ENCODE results near the gene MCEE.
A peak's percentile ranks its signal among the peaks of the same experiment; 100 is the strongest.
"Not testable (repeated sequence)": the region's sequence is repeated elsewhere in the genome, so short reads cannot be mapped to it uniquely, and the experiment has no call there.

Gene MCEE

GRCh38 chr2:71106463-71106862 is 23.6 kb downstream of the MCEE start:
- H3K4me1 ChIP-seq (ENCODE audit: control insufficient read depth, insufficient read depth, low read length, poor library complexity, severe bottlenecking); DNase-seq; H3K9me3 ChIP-seq (ENCODE audit: control insufficient read depth, low read length); H3K27ac ChIP-seq (ENCODE audit: insufficient read depth, low read length, poor library complexity, severe bottlenecking); H3K27me3 ChIP-seq (replicated peaks; ENCODE audit: control insufficient read depth, insufficient read depth, low read length, poor library complexity, severe bottlenecking); H3K36me3 ChIP-seq (ENCODE audit: control insufficient read depth, insufficient read depth, low read length); H3K4me3 ChIP-seq (ENCODE audit: insufficient read depth, low read depth, low read length, poor library complexity, severe bottlenecking): not testable (repeated sequence)

- no peaks in the 10 kb centered on the region for H3K9me3 ChIP-seq (ENCODE audit: control insufficient read depth, low read length)
- no peak for DNase-seq
- no peaks in the 10 kb centered on the region for H3K36me3 ChIP-seq (ENCODE audit: control insufficient read depth, insufficient read depth, low read length)
- no peak overlapping the region for H3K27ac ChIP-seq (ENCODE audit: insufficient read depth, low read length, poor library complexity, severe bottlenecking)
- H3K27me3 ChIP-seq (replicated peaks; ENCODE audit: control insufficient read depth, insufficient read depth, low read length, poor library complexity, severe bottlenecking) = peaks cover 4% of the 10 kb centered on the region
- no peaks in the 10 kb centered on the region for H3K4me1 ChIP-seq (ENCODE audit: control insufficient read depth, insufficient read depth, low read length, poor library complexity, severe bottlenecking)
- no peak overlapping the region for H3K4me3 ChIP-seq (ENCODE audit: insufficient read depth, low read depth, low read length, poor library complexity, severe bottlenecking)
Observed at GRCh38 chr2:71103809-71104208, 26.2 kb downstream of the MCEE start.

DNA sequence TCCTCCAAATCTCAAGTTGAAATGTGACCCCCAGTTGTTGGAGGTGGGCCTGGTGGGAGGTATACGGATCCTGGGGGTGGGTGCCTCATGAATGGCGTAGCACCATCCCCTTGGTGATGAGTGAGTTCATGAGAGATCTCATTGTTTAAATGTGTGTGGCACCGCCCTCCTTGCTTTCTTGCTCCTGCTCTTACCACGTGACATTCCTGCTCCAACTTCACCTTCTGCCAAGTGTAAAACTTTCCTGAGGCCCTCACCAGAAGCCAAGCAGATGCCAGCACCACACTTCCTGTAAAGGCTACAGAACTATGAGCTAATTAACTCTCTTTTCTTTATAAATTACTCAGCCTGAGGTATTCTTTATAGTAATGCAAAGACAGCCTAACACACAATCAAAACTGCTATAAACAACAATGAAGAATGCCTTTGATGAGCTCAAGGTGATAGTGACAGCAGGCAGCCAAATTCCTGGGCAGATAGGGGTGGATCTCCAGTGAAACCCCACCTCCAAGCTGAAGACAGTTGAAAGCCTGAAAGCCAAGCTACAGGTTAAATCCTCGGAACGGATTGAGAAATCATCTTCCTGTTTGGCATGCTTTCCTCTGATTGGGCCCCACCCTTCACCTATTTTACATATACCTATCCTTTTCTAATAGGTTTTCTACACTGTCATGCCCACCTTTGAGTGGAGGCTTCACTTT is 26.9 kb downstream of the MCEE start:
- H3K4me1 ChIP-seq (ENCODE audit: control insufficient read depth, insufficient read depth, low read length, poor library complexity, severe bottlenecking) = no peaks in the 10 kb centered on the region
- no peaks in the 10 kb centered on the region for H3K9me3 ChIP-seq (ENCODE audit: control insufficient read depth, low read length)
- no peaks in the 10 kb centered on the region for H3K36me3 ChIP-seq (ENCODE audit: control insufficient read depth, insufficient read depth, low read length)
- H3K27me3 ChIP-seq (replicated peaks; ENCODE audit: control insufficient read depth, insufficient read depth, low read length, poor library complexity, severe bottlenecking) = peaks cover 4% of the 10 kb centered on the region
- H3K4me3 ChIP-seq (ENCODE audit: insufficient read depth, low read depth, low read length, poor library complexity, severe bottlenecking) = no peak overlapping the region
- DNase-seq = no peak
- H3K27ac ChIP-seq (ENCODE audit: insufficient read depth, low read length, poor library complexity, severe bottlenecking) = no peak overlapping the region

GRCh38 chr2:71101656-71102055 is 28.4 kb downstream of the MCEE start:
- peaks cover 4% of the 10 kb centered on the region for H3K27me3 ChIP-seq (replicated peaks; ENCODE audit: control insufficient read depth, insufficient read depth, low read length, poor library complexity, severe bottlenecking)
- no peak for DNase-seq
- H3K27ac ChIP-seq (ENCODE audit: insufficient read depth, low read length, poor library complexity, severe bottlenecking) = no peak overlapping the region
- no peaks in the 10 kb centered on the region for H3K9me3 ChIP-seq (ENCODE audit: control insufficient read depth, low read length)
- no peak overlapping the region for H3K4me3 ChIP-seq (ENCODE audit: insufficient read depth, low read depth, low read length, poor library complexity, severe bottlenecking)
- H3K4me1 ChIP-seq (ENCODE audit: control insufficient read depth, insufficient read depth, low read length, poor library complexity, severe bottlenecking) = no peaks in the 10 kb centered on the region
- no peaks in the 10 kb centered on the region for H3K36me3 ChIP-seq (ENCODE audit: control insufficient read depth, insufficient read depth, low read length)

DNA sequence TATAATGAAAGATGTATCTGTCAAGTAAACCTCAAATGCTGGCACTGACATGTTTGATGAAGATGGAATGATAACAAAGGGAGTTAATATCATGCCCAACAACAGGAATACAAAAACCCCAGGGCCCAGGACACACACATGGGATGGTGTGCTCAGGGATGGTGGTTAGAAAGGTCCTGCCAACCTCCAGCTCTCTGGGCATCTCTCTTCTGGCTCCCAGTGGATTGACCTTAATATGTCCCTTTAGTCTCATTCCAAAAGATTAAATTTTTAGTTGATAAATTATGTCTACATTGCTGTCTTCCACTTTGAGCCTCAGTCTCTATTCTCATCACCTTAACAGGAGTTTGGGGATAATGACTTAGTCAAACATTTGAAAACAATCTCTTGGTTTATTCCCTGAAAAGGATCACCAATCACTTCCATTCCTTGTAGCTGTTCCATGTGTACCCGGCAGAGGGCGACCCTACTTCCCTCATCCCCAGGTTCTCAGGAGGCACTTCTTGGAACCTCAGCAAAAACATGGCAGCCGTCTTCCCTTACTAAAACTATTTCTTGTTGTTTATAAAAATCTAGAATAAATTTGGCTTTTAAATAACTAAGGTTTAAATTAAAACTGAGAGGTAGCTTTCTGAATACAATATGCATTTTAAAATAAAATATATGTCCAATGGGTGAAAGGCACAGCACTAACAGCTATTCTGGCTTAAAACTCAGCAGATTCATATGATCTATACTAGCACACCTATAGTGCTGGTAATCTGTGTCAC is 29.6 kb downstream of the MCEE start:
- Histone ChIP-seq H3K4me3 (ENCODE audit: insufficient read depth, low read depth, low read length, poor library complexity, severe bottlenecking) (no peak overlapping the region), H3K27ac (ENCODE audit: insufficient read depth, low read length, poor library complexity, severe bottlenecking) (no peak overlapping the region), H3K9me3 (ENCODE audit: control insufficient read depth, low read length) (no peaks in the 10 kb centered on the region), H3K4me1 (ENCODE audit: control insufficient read depth, insufficient read depth, low read length, poor library complexity, severe bottlenecking) (no peaks in the 10 kb centered on the region), H3K27me3 (replicated peaks; ENCODE audit: control insufficient read depth, insufficient read depth, low read length, poor library complexity, severe bottlenecking) (peaks cover 4% of the 10 kb centered on the region), H3K36me3 (ENCODE audit: control insufficient read depth, insufficient read depth, low read length) (no peaks in the 10 kb centered on the region)
- peak; percentile 2 to 15 (median 15) for DNase-seq

- H3K36me3 ChIP-seq (ENCODE audit: control insufficient read depth, insufficient read depth, low read length); H3K4me1 ChIP-seq (ENCODE audit: control insufficient read depth, insufficient read depth, low read length, poor library complexity, severe bottlenecking): not testable (repeated sequence)
Observed at GRCh38 chr2:71092491-71093260, 37.4 kb downstream of the MCEE start.

DNA sequence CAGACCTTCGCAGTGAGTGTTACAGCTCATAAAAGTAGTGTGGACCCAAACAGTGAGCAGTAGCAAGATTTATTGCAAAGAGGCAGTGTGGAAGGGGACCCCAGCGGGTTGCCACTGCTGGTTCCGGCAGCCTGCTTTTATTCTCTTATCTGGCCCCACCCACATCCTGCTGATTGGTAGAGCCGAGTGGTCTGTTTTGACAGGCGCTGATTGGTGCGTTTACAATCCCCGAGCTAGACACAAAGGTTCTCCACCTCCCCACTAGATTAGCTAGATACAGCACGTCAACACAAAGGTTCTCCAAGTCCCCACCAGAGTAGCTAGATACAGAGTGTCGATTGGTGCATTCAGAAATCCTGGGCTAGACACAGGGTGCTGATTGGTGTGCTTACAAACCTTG is 38.2 kb downstream of the MCEE start:
- not testable (repeated sequence) for H3K9me3 ChIP-seq (ENCODE audit: control insufficient read depth, low read length); H3K36me3 ChIP-seq (ENCODE audit: control insufficient read depth, insufficient read depth, low read length); H3K27ac ChIP-seq (ENCODE audit: insufficient read depth, low read length, poor library complexity, severe bottlenecking); H3K4me3 ChIP-seq (ENCODE audit: insufficient read depth, low read depth, low read length, poor library complexity, severe bottlenecking); H3K27me3 ChIP-seq (replicated peaks; ENCODE audit: control insufficient read depth, insufficient read depth, low read length, poor library complexity, severe bottlenecking); H3K4me1 ChIP-seq (ENCODE audit: control insufficient read depth, insufficient read depth, low read length, poor library complexity, severe bottlenecking); DNase-seq

More at GRCh38 chr2:71092491-71093260, 37.4 kb downstream of the MCEE start:
- H3K27ac ChIP-seq (ENCODE audit: insufficient read depth, low read length, poor library complexity, severe bottlenecking); H3K4me3 ChIP-seq (ENCODE audit: insufficient read depth, low read depth, low read length, poor library complexity, severe bottlenecking); H3K9me3 ChIP-seq (ENCODE audit: control insufficient read depth, low read length); H3K27me3 ChIP-seq (replicated peaks; ENCODE audit: control insufficient read depth, insufficient read depth, low read length, poor library complexity, severe bottlenecking); DNase-seq: not testable (repeated sequence)

DNA sequence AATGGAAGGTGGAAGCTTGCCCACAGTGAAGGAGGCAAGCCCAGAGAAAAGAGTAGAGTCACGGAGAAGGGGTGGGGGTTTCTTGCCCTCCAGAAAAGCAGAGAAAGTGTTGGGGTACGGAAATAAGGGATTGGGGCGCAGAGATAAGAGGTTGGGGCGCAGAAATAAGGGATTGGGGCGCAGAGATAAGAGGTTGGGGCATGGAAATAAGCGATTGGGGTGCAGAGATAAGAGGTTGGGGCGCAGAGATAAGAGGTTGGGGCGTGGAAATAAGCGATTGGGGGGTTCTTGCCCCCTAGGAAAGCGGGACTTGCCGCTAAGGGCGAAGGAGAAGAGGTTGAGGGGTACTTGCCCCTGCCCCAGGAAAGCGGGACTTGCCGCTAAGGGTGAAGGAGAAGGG is 40.6 kb downstream of the MCEE start:
- DNase-seq; H3K27ac ChIP-seq (ENCODE audit: insufficient read depth, low read length, poor library complexity, severe bottlenecking); H3K9me3 ChIP-seq (ENCODE audit: control insufficient read depth, low read length); H3K27me3 ChIP-seq (replicated peaks; ENCODE audit: control insufficient read depth, insufficient read depth, low read length, poor library complexity, severe bottlenecking); H3K4me3 ChIP-seq (ENCODE audit: insufficient read depth, low read depth, low read length, poor library complexity, severe bottlenecking); H3K4me1 ChIP-seq (ENCODE audit: control insufficient read depth, insufficient read depth, low read length, poor library complexity, severe bottlenecking); H3K36me3 ChIP-seq (ENCODE audit: control insufficient read depth, insufficient read depth, low read length): not testable (repeated sequence)

DNA sequence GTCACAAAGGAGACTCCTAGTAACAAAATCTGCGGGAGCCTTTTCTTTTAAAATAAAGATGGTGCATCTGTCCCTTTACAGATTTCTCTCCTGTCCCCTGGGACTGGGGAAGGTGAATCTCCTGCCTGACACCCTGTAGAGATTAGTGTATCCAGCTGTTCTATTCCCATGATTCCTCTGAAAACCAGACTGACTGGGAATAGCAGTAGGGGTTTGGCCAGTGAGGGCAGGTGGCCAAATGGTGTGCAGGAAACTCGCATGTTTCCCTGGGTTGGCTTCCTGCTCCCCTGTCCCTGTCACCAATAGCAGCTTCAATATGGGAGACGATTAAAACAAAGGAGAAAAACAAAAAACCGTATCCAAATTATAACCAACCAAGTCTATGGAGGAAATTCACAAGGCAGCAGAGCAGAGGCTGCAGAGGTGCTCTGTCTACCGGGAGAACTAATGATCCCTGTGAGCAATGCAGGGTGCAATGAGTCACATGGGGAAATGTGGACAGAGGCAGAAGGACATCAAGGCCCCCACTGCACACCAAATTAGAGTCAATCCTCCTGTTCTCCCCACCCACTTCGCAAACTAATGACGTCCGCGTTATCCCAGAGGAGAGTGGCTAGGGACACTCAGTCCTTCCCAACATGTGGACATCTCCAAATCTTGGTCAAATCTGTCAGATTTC is 44.6 kb downstream of the MCEE start:
- H3K9me3 ChIP-seq (ENCODE audit: control insufficient read depth, low read length); H3K4me3 ChIP-seq (ENCODE audit: insufficient read depth, low read depth, low read length, poor library complexity, severe bottlenecking); H3K27ac ChIP-seq (ENCODE audit: insufficient read depth, low read length, poor library complexity, severe bottlenecking); H3K27me3 ChIP-seq (replicated peaks; ENCODE audit: control insufficient read depth, insufficient read depth, low read length, poor library complexity, severe bottlenecking); H3K4me1 ChIP-seq (ENCODE audit: control insufficient read depth, insufficient read depth, low read length, poor library complexity, severe bottlenecking); DNase-seq; H3K36me3 ChIP-seq (ENCODE audit: control insufficient read depth, insufficient read depth, low read length): not testable (repeated sequence)

All from effector memory CD4-positive, alpha-beta T cell (primary cell).